K562 (cell line): Measurements from ENCODE around the gene MED20. TPM values are rescaled to one million over a fixed set of nuclear protein-coding genes. Genes with fewer than 3 reads are reported as not detected.

Source experiments
- ATF1 ChIP-seq, 2 experiments: fragments of 450-650 bp in 1 of 2; IDR thresholded peaks; 2 replicates each; pipeline ENCODE4 v1.6.1; 2016; ENCODE audit warnings: missing compliant biosample characterization in 1 of 2, missing genetic modification characterization in 1 of 2
- CC2D1A ChIP-seq: fragments of 450-650 bp; IDR thresholded peaks from 2 replicates; pipeline ENCODE4 v1.6.1; 2017; ENCODE audit warnings: mild to moderate bottlenecking
- CHD1 ChIP-seq: fragments of 200-600 bp; sonication (generic); IDR thresholded peaks from one replicate; pipeline ENCODE4 v1.6.1; 2012; ENCODE audit warnings: mild to moderate bottlenecking, moderate library complexity, low read length, inconsistent platforms
- DACH1 ChIP-seq: fragments of 450-650 bp; IDR thresholded peaks from 2 replicates; pipeline ENCODE4 v1.6.1; 2018; ENCODE audit not compliant: partially characterized antibody
- FOXM1 ChIP-seq, 2 experiments: fragments of 450-650 bp in 1 of 2; sonication (generic) in 1 of 2; formaldehyde crosslinking in 1 of 2; IDR thresholded peaks; 2 replicates each; pipeline versions ENCODE4 v1.6.1 to v1.9.0; 2017 to 2022; ENCODE audit warnings: low read depth in 2 of 2, mild to moderate bottlenecking in 2 of 2, missing genetic modification reagents in 1 of 2, moderate library complexity in 1 of 2
- GABPB1 ChIP-seq: sonication (generic); formaldehyde crosslinking; IDR thresholded peaks from 2 replicates; pipeline ENCODE4 v1.8.0; 2022; ENCODE audit warnings: mild to moderate bottlenecking, missing genetic modification reagents
- GABPB2 ChIP-seq: fragments of 250-450 bp; sonication (Bioruptor Pico); conservative IDR thresholded peaks from 2 replicates; pipeline ENCODE4 v1.5.1; 2021; ENCODE audit warnings: mild to moderate bottlenecking
- HMBOX1 ChIP-seq: sonication (generic); IDR thresholded peaks from 2 replicates; pipeline ENCODE4 v1.6.1; 2016
- KLF1 ChIP-seq: fragments of 450-650 bp; IDR thresholded peaks from 2 replicates; pipeline ENCODE4 v1.6.1; 2016; ENCODE audit warnings: missing genetic modification characterization, missing compliant biosample characterization
- MBD1 ChIP-seq: fragments of 250-450 bp; sonication (Bioruptor Pico); IDR thresholded peaks from 2 replicates; pipeline ENCODE4 v1.8.0; 2022; ENCODE audit warnings: inconsistent platforms
- MNT ChIP-seq, 2 experiments: fragments of 450-650 bp; conservative IDR thresholded peaks; 2 replicates each; pipeline ENCODE4 v1.6.1; 2017; ENCODE audit warnings: mild to moderate bottlenecking in 2 of 2, moderate library complexity in 2 of 2
- POU5F1 ChIP-seq: fragments of 150-350 bp; IDR thresholded peaks from 2 replicates; pipeline ENCODE4 v1.6.1; 2014; ENCODE audit warnings: borderline replicate concordance, low read length, low read depth, mild to moderate bottlenecking; ENCODE audit not compliant: partially characterized antibody
- RFX7 ChIP-seq: fragments of 250-450 bp; sonication (Bioruptor Pico); IDR thresholded peaks from 2 replicates; pipeline ENCODE4 v1.5.1; 2021; ENCODE audit warnings: mild to moderate bottlenecking
- SNIP1 ChIP-seq: fragments of 450-650 bp; IDR thresholded peaks from 2 replicates; pipeline ENCODE4 v1.7.1; 2017; ENCODE audit warnings: low read depth, mild to moderate bottlenecking
- TFAM ChIP-seq: fragments of 250-450 bp; sonication (Bioruptor Pico); conservative IDR thresholded peaks from 2 replicates; pipeline ENCODE4 v1.5.0; 2021; ENCODE audit warnings: mild to moderate bottlenecking, moderate library complexity
- ZBTB1 ChIP-seq: sonication (generic); formaldehyde crosslinking; IDR thresholded peaks from 2 replicates; pipeline ENCODE4 v1.8.1; 2023; ENCODE audit warnings: missing genetic modification reagents, low read depth, mild to moderate bottlenecking, borderline replicate concordance
- ZBTB34 ChIP-seq: fragments of 250-450 bp; sonication (Bioruptor Pico); IDR thresholded peaks from 2 replicates; pipeline ENCODE4 v1.8.0; 2021; ENCODE audit warnings: mild to moderate bottlenecking, moderate library complexity
- ZNF12 ChIP-seq: sonication (generic); formaldehyde crosslinking; IDR thresholded peaks from 2 replicates; pipeline ENCODE4 v1.4.0; 2020; ENCODE audit warnings: mild to moderate bottlenecking, missing genetic modification reagents
- ZNF134 ChIP-seq: fragments of 250-450 bp; sonication (Bioruptor Pico); conservative IDR thresholded peaks from 2 replicates; pipeline ENCODE4 v1.4.0; 2020
- ZNF24 ChIP-seq: fragments of 450-650 bp; IDR thresholded peaks from 2 replicates; pipeline ENCODE4 v1.6.1; 2016
- ZNF316 ChIP-seq: fragments of 450-650 bp; IDR thresholded peaks from 2 replicates; pipeline ENCODE4 v1.6.1; 2016
- ZNF584 ChIP-seq: fragments of 200-800 bp; sonication (Bioruptor generic); IDR thresholded peaks from 2 replicates; pipeline ENCODE4 v1.6.1; 2016; ENCODE audit warnings: low read depth, mild to moderate bottlenecking, missing genetic modification characterization, missing compliant biosample characterization
- ZNF644 ChIP-seq: fragments of 200-800 bp; sonication (Bioruptor generic); IDR thresholded peaks from 2 replicates; pipeline ENCODE4 v1.6.1; 2016; ENCODE audit warnings: low read depth, missing genetic modification characterization, missing compliant biosample characterization
- ZNF766 ChIP-seq: fragments of 200-800 bp; sonication (Bioruptor generic); conservative IDR thresholded peaks from 2 replicates; pipeline ENCODE4 v1.6.1; 2016; ENCODE audit warnings: missing genetic modification characterization, missing compliant biosample characterization
- polyA plus RNA-seq, 8 experiments: library from polyadenylated mRNA; depleted of rRNA in 4 of 8; stranded (reverse) in 5 of 8; unstranded in 3 of 8; fragments of >200 nt; fragmentation: Nextera tagmentation in 2 of 8; fragmentation: Illumina TruSeq in 1 of 8; extraction: Ambion mirVana in 2 of 8; extraction: Trizol in 1 of 8; gene quantifications; 2 replicates each; pipeline versions ENCODE4 v1.2.1 to v1.2.3, GENCODE V29; 2011 to 2014; ENCODE audit warnings: inconsistent platforms in 1 of 8, missing spikeins in 1 of 8
- total RNA-seq, 7 experiments: library from RNA; depleted of rRNA in 6 of 7; stranded (reverse); fragments of >200 nt in 6 of 7; fragmentation: Illumina TruSeq in 2 of 7; extraction: Trizol in 2 of 7; gene quantifications; 2 replicates each; pipeline versions ENCODE4 v1.2.1 to v1.2.3, GENCODE V29; 2011 to 2021; ENCODE audit warnings: low replicate concordance in 1 of 7

Gene MED20
- total and polyA plus RNA-seq, 9 of the 15 experiments (the other 6 are each of a cell fraction or from before 2014, with no cell fraction given): 27.3 to 80.9 (median 46.0) TPM

- TF ChIP-seq ZBTB1 (CRISPR knock-in tag) (no peak), POU5F1 (no peak), CC2D1A (no peak), ZNF134 (CRISPR knock-in tag) (no peak; the same call in 1 of the 2 replicates), DACH1 (no peak), KLF1 (tag) (no peak), ZBTB34 (CRISPR knock-in tag) (no peak), MNT (conservative IDR thresholded peaks at IDR 0.05) (no peak; a peak in 1 of 4 replicates), ZNF584 (CRISPR knock-in tag) (no peak), TFAM (no peak), ZNF644 (tag) (no peak), ZNF316 (peak; percentile 89), ATF1 (CRISPR knock-in tag; IDR thresholded peaks at IDR 0.05) (no peak), ATF1 (tag; IDR thresholded peaks at IDR 0.05) (peak; percentile 8; the same call in 1 of the 2 replicates), RFX7 (no peak), CHD1 (peak; percentile 67), FOXM1 (IDR thresholded peaks at IDR 0.05; ENCODE audit: low read depth) (peak; percentile 36; the same call in 1 of the 2 replicates), FOXM1 (CRISPR knock-in tag; IDR thresholded peaks at IDR 0.05; ENCODE audit: low read depth) (no peak), HMBOX1 (peak; percentile 90), ZNF766 (CRISPR knock-in tag) (peak; percentile 34; the same call in 1 of the 2 replicates), ZNF12 (no peak), GABPB1 (peak; percentile 53; the same call in 1 of the 2 replicates), GABPB2 (no peak; the same call in 1 of the 2 replicates), MBD1 (CRISPR knock-in tag) (no peak), ZNF24 (peak; percentile 85), SNIP1 (no peak)
These were observed 21.3 kb upstream of the MED20 start (continued) for GRCh38 chr6:41942067-41942851.
